ENCODE measurements around the gene P2RX1. TPM values are rescaled to one million over a fixed set of nuclear protein-coding genes. Genes with fewer than 3 reads are reported as not detected.
A peak's percentile ranks its signal among the peaks of the same experiment; 100 is the strongest.

Gene P2RX1
- total and polyA plus RNA-seq, 8 donors, result 1.7 to 12.1 (median 2.3) TPM

GRCh38 chr17:3947318-3947810 lies 31.1 kb upstream of the P2RX1 start:
- DNase-seq (no peak), ATAC-seq (no peak)
- Histone ChIP-seq H3K27ac (no peak overlapping the region), H3K4me1 (no peaks in the 10 kb centered on the region), H3K4me3 (no peak overlapping the region), H3K27me3 (no peaks in the 10 kb centered on the region), H3K36me3 (peaks cover 0 to 91% of the 10 kb centered on the region in 2 donors), H3K9me3 (no peaks in the 10 kb centered on the region)
- TF ChIP-seq, protein P1, sequence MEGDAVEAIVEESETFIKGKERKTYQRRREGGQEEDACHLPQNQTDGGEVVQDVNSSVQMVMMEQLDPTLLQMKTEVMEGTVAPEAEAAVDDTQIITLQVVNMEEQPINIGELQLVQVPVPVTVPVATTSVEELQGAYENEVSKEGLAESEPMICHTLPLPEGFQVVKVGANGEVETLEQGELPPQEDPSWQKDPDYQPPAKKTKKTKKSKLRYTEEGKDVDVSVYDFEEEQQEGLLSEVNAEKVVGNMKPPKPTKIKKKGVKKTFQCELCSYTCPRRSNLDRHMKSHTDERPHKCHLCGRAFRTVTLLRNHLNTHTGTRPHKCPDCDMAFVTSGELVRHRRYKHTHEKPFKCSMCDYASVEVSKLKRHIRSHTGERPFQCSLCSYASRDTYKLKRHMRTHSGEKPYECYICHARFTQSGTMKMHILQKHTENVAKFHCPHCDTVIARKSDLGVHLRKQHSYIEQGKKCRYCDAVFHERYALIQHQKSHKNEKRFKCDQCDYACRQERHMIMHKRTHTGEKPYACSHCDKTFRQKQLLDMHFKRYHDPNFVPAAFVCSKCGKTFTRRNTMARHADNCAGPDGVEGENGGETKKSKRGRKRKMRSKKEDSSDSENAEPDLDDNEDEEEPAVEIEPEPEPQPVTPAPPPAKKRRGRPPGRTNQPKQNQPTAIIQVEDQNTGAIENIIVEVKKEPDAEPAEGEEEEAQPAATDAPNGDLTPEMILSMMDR (IDR thresholded peaks at IDR 0.05), result no peak
- intact Hi-C loops (cut with DNase I), result no loop called here

- Histone ChIP-seq H3K27ac (peak overlapping the region in 1 of 2 donors; percentile 5), H3K9me3 (no peaks in the 10 kb centered on the region), H3K36me3 (peaks cover 0 to 97% of the 10 kb centered on the region in 2 donors), H3K4me1 (no peaks in the 10 kb centered on the region), H3K27me3 (no peaks in the 10 kb centered on the region), H3K4me3 (no peak overlapping the region)
- intact Hi-C loops (cut with DNase I), result no loop called here
- ATAC-seq, result no peak
- TF ChIP-seq, protein P1 (IDR thresholded peaks at IDR 0.05), result no peak
- no peak for DNase-seq
These were observed 30.5 kb upstream of the P2RX1 start for GRCh38 chr17:3946711-3947235.

GRCh38 chr17:3944485-3945388 lies 28.5 kb upstream of the P2RX1 start:
- intact Hi-C loops (cut with DNase I), result no loop called here
- no peaks in the 10 kb centered on the region for H3K27me3 ChIP-seq
- H3K27ac ChIP-seq, result no peak overlapping the region
- DNase-seq (peak in 1 of 4 donors; percentile 85), ATAC-seq (peak; percentile 96)
- H3K4me3 ChIP-seq, result peak overlapping the region in 1 of 2 donors; percentile 14
- no peaks in the 10 kb centered on the region for H3K9me3 ChIP-seq
- peaks cover 0 to 100% of the 10 kb centered on the region in 2 donors for H3K36me3 ChIP-seq
- TF ChIP-seq, protein P1 (IDR thresholded peaks at IDR 0.05), result no peak
- H3K4me1 ChIP-seq, result no peaks in the 10 kb centered on the region

DNA sequence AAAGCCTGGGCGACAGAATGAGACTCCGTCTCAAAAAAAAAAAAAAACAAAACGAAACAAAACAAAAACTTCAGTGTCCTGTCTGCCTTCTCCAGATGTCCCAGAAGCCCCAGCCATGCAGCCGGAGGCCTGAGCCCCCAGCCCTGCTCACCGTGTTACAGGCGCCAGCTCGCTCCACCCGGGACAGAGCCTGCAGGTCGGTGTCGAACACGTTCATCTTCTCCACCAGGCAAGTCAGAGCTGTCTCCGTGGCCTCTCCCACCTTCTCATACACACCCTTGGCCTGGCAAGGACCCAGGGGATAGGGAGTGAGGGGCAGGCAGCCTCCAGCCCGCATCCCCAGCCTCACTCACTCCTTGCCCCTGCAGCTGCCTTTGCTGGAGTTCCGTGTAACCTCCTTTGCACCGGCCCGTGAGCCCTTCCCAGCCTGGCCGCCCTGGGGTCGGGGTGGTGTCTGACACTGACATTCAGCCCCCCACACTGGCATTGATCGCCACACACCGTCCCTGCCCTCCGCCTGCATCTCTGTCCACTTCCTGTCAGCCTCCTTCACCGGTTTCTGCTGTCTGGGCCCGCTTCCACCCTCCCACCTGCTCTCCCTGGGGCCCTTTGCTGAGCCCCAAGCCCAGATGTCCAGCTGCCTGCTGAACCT lies 27.1 kb upstream of the P2RX1 start:
- Histone ChIP-seq H3K4me1 (no peaks in the 10 kb centered on the region), H3K4me3 (no peak overlapping the region), H3K27ac (no peak overlapping the region), H3K36me3 (peaks cover 0 to 96% of the 10 kb centered on the region in 2 donors), H3K9me3 (no peaks in the 10 kb centered on the region), H3K27me3 (no peaks in the 10 kb centered on the region)
- TF ChIP-seq, protein P1 (IDR thresholded peaks at IDR 0.05), result no peak
- intact Hi-C loops (cut with DNase I), result no loop called here
- DNase-seq, result no peak
- ATAC-seq, result no peak

All from left lung (tissue), 10 donors.